SK-N-SH (cell line): Measurements from ENCODE around the gene MTTP. TPM values are rescaled to one million over a fixed set of nuclear protein-coding genes. Genes with fewer than 3 reads are reported as not detected.

Source experiments
- CTCF ChIA-PET: fragments of 300-600, 350-600 bp; formaldehyde crosslinking; extraction: SDS; loops from one replicate; lab custom pipeline; 2021; lab: Yijun Ruan, JAX
- POLR2A ChIA-PET: fragments of 350-600 bp; sonication (Branson Sonifier 250); formaldehyde crosslinking; extraction: SDS; loops from one replicate; lab custom pipeline; 2020; ENCODE audit warnings: antibody characterized with exemption, inconsistent platforms; lab: Yijun Ruan, JAX
- DNase-seq: peaks from one replicate; pipeline ENCODE4 v3.0.0; 2012
- H2AFZ ChIP-seq: fragments of 200-600 bp; sonication (generic); 2 replicates; pipeline ENCODE4 v1.8.1; 2016; ENCODE audit warnings: antibody characterized with exemption, mild to moderate bottlenecking, low read depth
- H3F3A ChIP-seq: fragments of 200-600 bp; sonication (generic); replicated peaks from 2 replicates; pipeline ENCODE3; 2016; ENCODE audit warnings: antibody characterized with exemption, mild to moderate bottlenecking; ENCODE audit not compliant: insufficient read depth
- H3K27ac ChIP-seq, 2 experiments: fragments of 200-500 bp in 1 of 2; fragments of 200-600 bp in 1 of 2; sonication (Bioruptor generic) in 1 of 2; sonication (generic), shearing (Covaris generic) in 1 of 2; 2 replicates each; pipeline versions ENCODE4 v1.5.1 to v1.6.1; 2014 to 2016; ENCODE audit warnings: low read depth in 2 of 2, inconsistent platforms in 1 of 2, low read length in 1 of 2, mild to moderate bottlenecking in 1 of 2, mixed read lengths in 1 of 2
- H3K27me3 ChIP-seq: fragments of 200-600 bp; sonication (generic), shearing (Covaris generic); 2 replicates; pipeline ENCODE4 v1.6.1; 2016; ENCODE audit warnings: mixed run types; ENCODE audit not compliant: insufficient read depth
- H3K36me3 ChIP-seq, 2 experiments: fragments of 200-500 bp in 1 of 2; fragments of 200-600 bp in 1 of 2; sonication (Bioruptor generic) in 1 of 2; sonication (generic) in 1 of 2; replicated peaks in 1 of 2; 2 replicates each; pipeline versions ENCODE3 to v1.5.1; 2014 to 2016; ENCODE audit warnings: low read length in 1 of 2, mild to moderate bottlenecking in 1 of 2; ENCODE audit not compliant: insufficient read depth in 2 of 2, control insufficient read depth in 1 of 2
- H3K4me1 ChIP-seq, 2 experiments: fragments of 200-500 bp in 1 of 2; fragments of 200-600 bp in 1 of 2; sonication (Bioruptor generic) in 1 of 2; sonication (generic), shearing (Covaris generic) in 1 of 2; 2 replicates each; pipeline versions ENCODE4 v1.5.1 to v1.6.1; 2014 to 2016; ENCODE audit warnings: low read depth in 1 of 2, low read length in 1 of 2, mixed run types in 1 of 2; ENCODE audit not compliant: insufficient read depth in 2 of 2, control insufficient read depth in 1 of 2
- H3K4me2 ChIP-seq: fragments of 200-600 bp; sonication (generic), shearing (Covaris generic); 2 replicates; pipeline ENCODE4 v1.6.1; 2017; ENCODE audit warnings: mixed run types
- H3K4me3 ChIP-seq, 2 experiments: fragments of 200-500 bp in 1 of 2; fragments of 200-600 bp in 1 of 2; sonication (Bioruptor generic) in 1 of 2; sonication (generic), shearing (Covaris generic) in 1 of 2; 2 replicates each; pipeline versions ENCODE4 v1.5.1 to v1.8.1; 2014 to 2016; ENCODE audit warnings: low read depth in 2 of 2, inconsistent platforms in 1 of 2, low read length in 1 of 2, mild to moderate bottlenecking in 1 of 2, mixed read lengths in 1 of 2, moderate library complexity in 1 of 2
- H3K79me2 ChIP-seq: fragments of 200-600 bp; sonication (generic); 2 replicates; pipeline ENCODE4 v1.8.1; 2017; ENCODE audit warnings: mild to moderate bottlenecking; ENCODE audit not compliant: insufficient read depth
- H3K9ac ChIP-seq: fragments of 200-600 bp; sonication (generic); 2 replicates; pipeline ENCODE4 v1.6.1; 2017; ENCODE audit warnings: mixed run types
- H3K9me2 ChIP-seq: fragments of 200-600 bp; sonication (generic); 2 replicates; pipeline ENCODE4 v1.6.1; 2017; ENCODE audit warnings: mixed run types
- H3K9me3 ChIP-seq: fragments of 200-600 bp; sonication (generic); 2 replicates; pipeline ENCODE4 v1.6.1; 2017; ENCODE audit warnings: mixed run types, mild to moderate bottlenecking, moderate library complexity
- H4K20me1 ChIP-seq: fragments of 200-600 bp; sonication (generic); 2 replicates; pipeline ENCODE4 v1.6.1; 2017; ENCODE audit warnings: mild to moderate bottlenecking, mixed run types; ENCODE audit not compliant: insufficient read depth
- CHD2 ChIP-seq: fragments of 150-350 bp; IDR thresholded peaks from 2 replicates; pipeline ENCODE4 v1.6.1; 2018; ENCODE audit warnings: low read length; ENCODE audit not compliant: partially characterized antibody
- ELF1 ChIP-seq: IDR thresholded peaks from 2 replicates; pipeline ENCODE4 v1.4.0; 2012
- EP300 ChIP-seq, 2 experiments: IDR thresholded peaks; 2 replicates each; pipeline versions ENCODE4 v1.4.0 to v1.6.1; 2012; ENCODE audit warnings: borderline replicate concordance in 1 of 2, low read depth in 1 of 2, low read length in 1 of 2
- EZH2phosphoT487 ChIP-seq: fragments of 200-600 bp; sonication (generic); IDR thresholded peaks from 2 replicates; pipeline ENCODE4 v1.6.1; 2017; ENCODE audit warnings: low read depth, mixed run types, mild to moderate bottlenecking, antibody characterized with exemption, moderate library complexity, borderline replicate concordance
- FOSL2 ChIP-seq: IDR thresholded peaks from 2 replicates; pipeline ENCODE4 v1.4.0; 2012; ENCODE audit warnings: low read depth, mild to moderate bottlenecking, moderate library complexity, borderline replicate concordance
- FOXJ3 ChIP-seq: sonication (generic); formaldehyde crosslinking; IDR thresholded peaks from 2 replicates; pipeline ENCODE4 v1.5.1; 2020; ENCODE audit warnings: mild to moderate bottlenecking, missing genetic modification reagents
- GABPA ChIP-seq: IDR thresholded peaks from 2 replicates; pipeline ENCODE4 v1.4.0; 2012; ENCODE audit warnings: low read depth, mild to moderate bottlenecking
- GATA2 ChIP-seq: sonication (generic); formaldehyde crosslinking; IDR thresholded peaks from 2 replicates; pipeline ENCODE4 v1.5.0; 2020; ENCODE audit warnings: mild to moderate bottlenecking, missing genetic modification reagents
- JUND ChIP-seq: IDR thresholded peaks from 2 replicates; pipeline ENCODE4 v1.4.0; 2012
- MEF2A ChIP-seq: IDR thresholded peaks from 2 replicates; pipeline ENCODE4 v1.4.0; 2012; ENCODE audit warnings: low read depth, borderline replicate concordance
- NFIC ChIP-seq: IDR thresholded peaks from 2 replicates; pipeline ENCODE4 v1.4.0; 2012; ENCODE audit warnings: borderline replicate concordance
- NRF1 ChIP-seq: IDR thresholded peaks from 2 replicates; pipeline ENCODE4 v1.6.1; 2012; ENCODE audit warnings: low read depth, mild to moderate bottlenecking, low read length
- RCOR1 ChIP-seq: fragments of 150-350 bp; IDR thresholded peaks from 2 replicates; pipeline ENCODE4 v1.6.1; 2017; ENCODE audit warnings: antibody characterized with exemption, low read length
- RXRA ChIP-seq: IDR thresholded peaks from 2 replicates; pipeline ENCODE4 v1.4.0; 2012; ENCODE audit warnings: low read depth, mild to moderate bottlenecking, borderline replicate concordance
- SIN3A ChIP-seq: IDR thresholded peaks from 2 replicates; pipeline ENCODE4 v1.6.1; 2012; ENCODE audit warnings: low read depth, mild to moderate bottlenecking, low read length, moderate library complexity, borderline replicate concordance
- SMC3 ChIP-seq: IDR thresholded peaks from 2 replicates; pipeline ENCODE4 v1.6.1; 2012; ENCODE audit warnings: low read depth, low read length, improper control_type of control experiment
- TCF12 ChIP-seq: IDR thresholded peaks from 2 replicates; pipeline ENCODE4 v1.4.0; 2012
- YY1 ChIP-seq: IDR thresholded peaks from 2 replicates; pipeline ENCODE4 v1.4.0; 2012; ENCODE audit warnings: low read depth, mild to moderate bottlenecking
- ZBTB33 ChIP-seq: IDR thresholded peaks from 2 replicates; pipeline ENCODE4 v1.4.0; 2012; ENCODE audit warnings: low read depth, borderline replicate concordance
- WGBS: methylation state at CpG from one replicate; pipeline ENCODE4 v1.1.6; 2017; ENCODE audit warnings: low lambda C conversion rate; 5-methylcytosine and 5-hydroxymethylcytosine counted together
- polyA plus RNA-seq, 3 experiments: library from polyadenylated mRNA; depleted of rRNA; stranded (reverse); fragments of >200 nt; gene quantifications; 2 replicates each; pipeline ENCODE4 v1.2.3, GENCODE V29; 2012
- TF ChIP-seq, protein P1 (sequence below): fragments of 200-600 bp; sonication (generic); IDR thresholded peaks from 2 replicates; pipeline ENCODE4 v1.6.1; 2017; ENCODE audit warnings: antibody characterized with exemption, mild to moderate bottlenecking, moderate library complexity

Gene MTTP
- polyA plus RNA-seq, 1 of the 3 experiments (the other 2 are of a cell fraction) = not detected

- TF ChIP-seq GABPA (no peak), NRF1 (no peak), GATA2 (CRISPR knock-in tag) (no peak), EZH2phosphoT487 (no peak), SMC3 (no peak), MEF2A (no peak), SIN3A (no peak), YY1 (no peak), JUND (no peak), EP300 (IDR thresholded peaks at IDR 0.05; ENCODE audit: borderline replicate concordance in 1 of 2, low read depth in 1 of 2, low read length in 1 of 2) (no peak), RXRA (no peak), RCOR1 (no peak), FOSL2 (no peak), ELF1 (no peak)
- TF ChIP-seq, protein P1, sequence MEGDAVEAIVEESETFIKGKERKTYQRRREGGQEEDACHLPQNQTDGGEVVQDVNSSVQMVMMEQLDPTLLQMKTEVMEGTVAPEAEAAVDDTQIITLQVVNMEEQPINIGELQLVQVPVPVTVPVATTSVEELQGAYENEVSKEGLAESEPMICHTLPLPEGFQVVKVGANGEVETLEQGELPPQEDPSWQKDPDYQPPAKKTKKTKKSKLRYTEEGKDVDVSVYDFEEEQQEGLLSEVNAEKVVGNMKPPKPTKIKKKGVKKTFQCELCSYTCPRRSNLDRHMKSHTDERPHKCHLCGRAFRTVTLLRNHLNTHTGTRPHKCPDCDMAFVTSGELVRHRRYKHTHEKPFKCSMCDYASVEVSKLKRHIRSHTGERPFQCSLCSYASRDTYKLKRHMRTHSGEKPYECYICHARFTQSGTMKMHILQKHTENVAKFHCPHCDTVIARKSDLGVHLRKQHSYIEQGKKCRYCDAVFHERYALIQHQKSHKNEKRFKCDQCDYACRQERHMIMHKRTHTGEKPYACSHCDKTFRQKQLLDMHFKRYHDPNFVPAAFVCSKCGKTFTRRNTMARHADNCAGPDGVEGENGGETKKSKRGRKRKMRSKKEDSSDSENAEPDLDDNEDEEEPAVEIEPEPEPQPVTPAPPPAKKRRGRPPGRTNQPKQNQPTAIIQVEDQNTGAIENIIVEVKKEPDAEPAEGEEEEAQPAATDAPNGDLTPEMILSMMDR = no peak
- TF ChIP-seq, all 33 proteins: peak for 0
- Histone ChIP-seq H3F3A (no peaks in the 10 kb centered on the region), H3K9ac (no peak overlapping the region), H3K36me3 (no peaks in the 10 kb centered on the region), H2AFZ (no peak overlapping the region), H3K27ac (no peak overlapping the region), H3K9me2 (no peaks in the 10 kb centered on the region), H3K9me3 (no peaks in the 10 kb centered on the region), H3K4me1 (no peaks in the 10 kb centered on the region), H3K4me3 (no peak overlapping the region), H3K27me3 (no peaks in the 10 kb centered on the region), H3K79me2 (no peaks in the 10 kb centered on the region), H4K20me1 (no peaks in the 10 kb centered on the region), H3K4me2 (no peak overlapping the region)
- 83% methylated on average over 29 of the region's 49 CpGs for WGBS
- POLR2A ChIA-PET = no interaction called here
- peak; percentile 5 for DNase-seq
- CTCF ChIA-PET = no interaction called here
Observed at GRCh38 chr4:99651811-99652485, 77.3 kb downstream of the MTTP start.

GRCh38 chr4:99652596-99653436, 78.2 kb downstream of the MTTP start:
- H3K4me3 ChIP-seq = no peak overlapping the region
- H3K36me3 ChIP-seq = no peaks in the 10 kb centered on the region
- no peaks in the 10 kb centered on the region for H3K27me3 ChIP-seq
- ChIA-PET POLR2A (no interaction called here), CTCF (no interaction called here)
- no peak overlapping the region for H3K4me2 ChIP-seq
- no peak overlapping the region for H3K9ac ChIP-seq
- no peaks in the 10 kb centered on the region for H3F3A ChIP-seq
- H4K20me1 ChIP-seq = no peaks in the 10 kb centered on the region
- peak; percentile 9 for DNase-seq
- H3K27ac ChIP-seq = no peak overlapping the region
- no peaks in the 10 kb centered on the region for H3K4me1 ChIP-seq
- H3K9me3 ChIP-seq = no peaks in the 10 kb centered on the region
- WGBS = 91% methylated on average over 21 of the region's 43 CpGs
- H3K79me2 ChIP-seq = no peaks in the 10 kb centered on the region
- no peaks in the 10 kb centered on the region for H3K9me2 ChIP-seq
- no peak overlapping the region for H2AFZ ChIP-seq
- TF ChIP-seq SMC3 (no peak), NRF1 (no peak), FOXJ3 (CRISPR knock-in tag) (no peak), MEF2A (no peak), CHD2 (no peak), NFIC (no peak), TCF12 (no peak), ZBTB33 (no peak)
- TF ChIP-seq, protein P1 = no peak
